ENCODE data around the gene IL12RB2. TPM values are rescaled to one million over a fixed set of nuclear protein-coding genes. Genes with fewer than 3 reads are reported as not detected.
A peak's percentile ranks its signal among the peaks of the same experiment; 100 is the strongest.

Gene IL12RB2
- total RNA-seq, 1 experiment from 2014 or later: not detected

- Mint-ChIP-seq H3K27me3 (ENCODE audit: unreplicated experiment) (peaks cover 18% of the 10 kb centered on the region), H3K4me3 (ENCODE audit: low read depth, unreplicated experiment) (no peak overlapping the region), H3K9me3 (ENCODE audit: low read depth, unreplicated experiment) (no peaks in the 10 kb centered on the region), H3K4me1 (ENCODE audit: low read depth, unreplicated experiment) (no peaks in the 10 kb centered on the region), H3K27ac (ENCODE audit: unreplicated experiment) (no peak overlapping the region), H3K36me3 (ENCODE audit: insufficient read depth, unreplicated experiment) (no peaks in the 10 kb centered on the region)
- no peak for DNase-seq
- CTCF ChIA-PET: interaction anchor here (1.0 kb wide), 1 partner anchor 60 kb away, joined by 3 read pairs; no protein-coding TSS in a partner anchor
- BruUV-seq (replicated peaks): no TSS peak
- TF ChIP-seq CTCF (IDR thresholded peaks at IDR 0.05; ENCODE audit: unreplicated experiment): no peak
- intact Hi-C loops (cut with micrococcal nuclease; ENCODE audit: unreplicated experiment): no loop called here
Measured at GRCh38 chr1:67274623-67275325, 32.9 kb upstream of the IL12RB2 start.

GRCh38 chr1:67280696-67281095 lies 27.0 kb upstream of the IL12RB2 start:
- no TSS peak for BruUV-seq (replicated peaks)
- H3K27ac Mint-ChIP-seq (ENCODE audit: unreplicated experiment): peak overlapping the region; percentile 34
- no peak overlapping the region for H3K4me3 Mint-ChIP-seq (ENCODE audit: low read depth, unreplicated experiment)
- no peaks in the 10 kb centered on the region for H3K27me3 Mint-ChIP-seq (ENCODE audit: unreplicated experiment)
- peak; percentile 14 for DNase-seq
- TF ChIP-seq CTCF (IDR thresholded peaks at IDR 0.05; ENCODE audit: unreplicated experiment): no peak
- no peaks in the 10 kb centered on the region for H3K9me3 Mint-ChIP-seq (ENCODE audit: low read depth, unreplicated experiment)
- CTCF ChIA-PET: interaction anchor here (0.9 kb wide), 1 partner anchor 10 kb away, joined by 3 read pairs; no protein-coding TSS in a partner anchor
- H3K36me3 Mint-ChIP-seq (ENCODE audit: insufficient read depth, unreplicated experiment): no peaks in the 10 kb centered on the region
- intact Hi-C loops (cut with micrococcal nuclease; ENCODE audit: unreplicated experiment): no loop called here
- peaks cover 13% of the 10 kb centered on the region for H3K4me1 Mint-ChIP-seq (ENCODE audit: low read depth, unreplicated experiment)

- CTCF ChIA-PET: interaction anchor here (0.6 to 0.9 kb wide), 3 partner anchors 11 to 332 kb away, joined by 3 read pairs; no protein-coding TSS in a partner anchor
- Mint-ChIP-seq H3K4me3 (ENCODE audit: low read depth, unreplicated experiment) (no peak overlapping the region), H3K4me1 (ENCODE audit: low read depth, unreplicated experiment) (peaks cover 19% of the 10 kb centered on the region), H3K36me3 (ENCODE audit: insufficient read depth, unreplicated experiment) (no peaks in the 10 kb centered on the region), H3K9me3 (ENCODE audit: low read depth, unreplicated experiment) (no peaks in the 10 kb centered on the region), H3K27ac (ENCODE audit: unreplicated experiment) (peak overlapping the region; percentile 34), H3K27me3 (ENCODE audit: unreplicated experiment) (no peaks in the 10 kb centered on the region)
- TF ChIP-seq CTCF (IDR thresholded peaks at IDR 0.05; ENCODE audit: unreplicated experiment): no peak
- intact Hi-C loops (cut with micrococcal nuclease; ENCODE audit: unreplicated experiment): no loop called here
- no TSS peak for BruUV-seq (replicated peaks)
- no peak for DNase-seq
Measured at GRCh38 chr1:67281244-67281643, 26.4 kb upstream of the IL12RB2 start.

- intact Hi-C loops (cut with micrococcal nuclease; ENCODE audit: unreplicated experiment): no loop called here
- CTCF ChIA-PET: interaction anchor here (1.0 kb wide), 1 partner anchor 73 kb away, joined by 3 read pairs; no protein-coding TSS in a partner anchor
- no peak for TF ChIP-seq CTCF (IDR thresholded peaks at IDR 0.05; ENCODE audit: unreplicated experiment)
- H3K4me1 Mint-ChIP-seq (ENCODE audit: low read depth, unreplicated experiment): peaks cover 22% of the 10 kb centered on the region
- H3K27me3 Mint-ChIP-seq (ENCODE audit: unreplicated experiment): no peaks in the 10 kb centered on the region
- no peak for DNase-seq
- no peaks in the 10 kb centered on the region for H3K9me3 Mint-ChIP-seq (ENCODE audit: low read depth, unreplicated experiment)
- no peak overlapping the region for H3K27ac Mint-ChIP-seq (ENCODE audit: unreplicated experiment)
- BruUV-seq (replicated peaks): no TSS peak
- no peaks in the 10 kb centered on the region for H3K36me3 Mint-ChIP-seq (ENCODE audit: insufficient read depth, unreplicated experiment)
- H3K4me3 Mint-ChIP-seq (ENCODE audit: low read depth, unreplicated experiment): no peak overlapping the region
Measured at GRCh38 chr1:67285780-67286488, 21.7 kb upstream of the IL12RB2 start.
